ENCODE results near the gene VWC2.
"Not testable (repeated sequence)": the region's sequence is repeated elsewhere in the genome, so short reads cannot be mapped to it uniquely, and the experiment has no call there.

Gene VWC2

GRCh38 chr7:49787980-49788379 lies 14.5 kb downstream of the VWC2 start:
- DNase-seq (ENCODE audit: low spot score), result no peak

DNA sequence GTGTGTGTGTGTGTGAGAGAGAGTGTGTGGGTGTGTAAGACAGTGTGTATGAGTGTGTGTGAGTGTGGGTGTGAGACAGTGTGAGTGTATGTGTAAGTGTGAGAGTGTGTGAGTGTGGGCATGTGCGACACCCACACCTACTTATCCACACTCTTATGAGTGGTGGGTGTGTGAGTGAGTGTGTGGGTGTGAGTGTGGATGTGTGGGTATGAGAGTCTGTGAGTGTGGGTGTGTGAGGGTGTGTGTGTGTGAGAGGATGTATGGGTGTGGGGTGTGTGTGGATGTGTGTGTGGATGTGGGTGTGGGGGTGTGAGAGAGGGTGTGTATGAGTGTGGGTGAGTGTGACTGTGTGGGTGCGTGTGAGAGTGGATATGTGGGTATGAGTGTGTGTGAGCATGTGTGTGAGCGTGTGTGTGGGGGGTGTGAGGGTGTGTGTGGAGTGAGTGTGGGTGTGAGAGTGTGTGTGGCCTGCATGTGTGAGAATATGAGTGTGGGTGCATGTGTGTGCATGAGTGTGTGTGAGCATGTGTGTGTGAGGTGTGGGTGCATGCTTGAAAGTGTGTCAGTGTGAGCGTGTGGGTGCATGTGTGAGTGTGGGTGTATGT lies 15.1 kb downstream of the VWC2 start:
- no peak for DNase-seq (ENCODE audit: low spot score)

DNA sequence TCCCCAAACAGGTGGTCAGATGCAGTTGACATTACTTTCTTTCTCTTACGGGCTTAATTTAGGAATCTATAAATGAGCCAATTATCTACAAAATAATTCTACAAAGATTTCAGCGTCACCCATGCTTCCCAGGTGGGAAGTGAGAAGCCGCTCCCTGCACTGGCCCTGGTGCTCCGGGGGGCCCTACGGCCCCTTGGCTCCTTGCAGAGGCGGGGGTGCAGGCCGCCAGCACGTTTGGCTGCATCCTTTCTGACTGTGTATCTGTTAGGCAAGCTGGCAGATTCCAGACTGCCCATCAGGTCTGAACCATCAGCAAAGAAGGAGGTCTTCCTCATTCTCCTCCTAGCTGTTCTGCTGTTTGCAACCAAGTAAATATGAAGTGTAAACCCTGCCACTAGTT lies 16.3 kb downstream of the VWC2 start:
- no peak for DNase-seq (ENCODE audit: low spot score)

DNA sequence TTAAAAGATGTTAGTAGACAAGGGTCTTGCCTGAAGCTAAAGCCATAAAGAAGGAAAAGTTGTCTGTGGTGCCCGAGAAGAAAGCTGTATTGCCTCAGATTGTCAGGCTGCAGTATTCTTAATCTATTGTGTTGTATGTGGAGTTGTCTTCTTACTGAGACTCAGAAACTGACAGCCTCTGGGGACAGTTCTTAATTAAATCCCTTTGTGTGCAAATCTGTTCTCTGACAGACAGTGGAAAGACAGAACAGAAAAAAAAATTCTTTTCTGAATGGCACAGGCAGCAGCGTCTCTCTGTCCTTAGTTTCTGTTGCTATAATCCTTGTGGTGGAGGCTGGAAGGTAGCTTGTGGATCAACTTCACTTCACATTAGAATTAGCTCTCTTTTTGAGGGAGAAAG lies 16.8 kb downstream of the VWC2 start:
- DNase-seq (ENCODE audit: low spot score), result no peak

DNA sequence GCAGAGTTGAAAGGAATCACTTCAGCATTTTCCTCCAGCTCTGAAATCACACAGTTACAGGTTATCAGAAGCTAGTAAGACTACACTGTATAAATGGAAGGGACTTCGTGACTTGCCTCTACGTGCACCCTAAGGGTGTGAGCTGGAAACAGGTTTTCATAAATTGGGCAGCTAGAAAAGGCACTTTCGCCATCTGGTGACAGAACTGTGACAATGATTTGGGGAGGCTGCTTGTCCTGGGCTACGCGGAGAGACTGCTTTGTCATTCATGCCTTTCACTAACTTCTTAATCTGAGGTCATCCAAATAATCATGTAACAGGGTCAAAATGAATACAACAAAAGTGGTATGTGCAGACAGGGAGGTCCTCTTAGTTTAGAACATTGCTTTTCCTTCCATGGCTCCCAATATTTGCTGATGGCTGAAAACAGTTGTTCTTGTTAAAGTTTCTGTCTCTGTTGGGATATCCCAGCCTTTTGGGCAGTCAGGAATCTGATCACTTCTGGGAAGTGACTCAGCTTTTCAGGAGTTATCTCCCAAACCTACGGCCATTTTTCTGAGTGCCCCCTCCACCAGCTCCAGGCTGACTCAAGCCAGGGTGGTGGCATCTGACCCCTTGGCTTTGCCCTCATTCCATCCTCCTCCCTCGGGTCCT lies 17.8 kb downstream of the VWC2 start:
- no peak for DNase-seq (ENCODE audit: low spot score)

- no peak for DNase-seq (ENCODE audit: low spot score)
Observed at GRCh38 chr7:49797987-49798660, 24.7 kb downstream of the VWC2 start.

- DNase-seq (ENCODE audit: low spot score), result no peak
Observed at GRCh38 chr7:49800031-49800430, 26.6 kb downstream of the VWC2 start.

GRCh38 chr7:49802600-49802999 lies 29.2 kb downstream of the VWC2 start:
- no peak for DNase-seq (ENCODE audit: low spot score)

DNA sequence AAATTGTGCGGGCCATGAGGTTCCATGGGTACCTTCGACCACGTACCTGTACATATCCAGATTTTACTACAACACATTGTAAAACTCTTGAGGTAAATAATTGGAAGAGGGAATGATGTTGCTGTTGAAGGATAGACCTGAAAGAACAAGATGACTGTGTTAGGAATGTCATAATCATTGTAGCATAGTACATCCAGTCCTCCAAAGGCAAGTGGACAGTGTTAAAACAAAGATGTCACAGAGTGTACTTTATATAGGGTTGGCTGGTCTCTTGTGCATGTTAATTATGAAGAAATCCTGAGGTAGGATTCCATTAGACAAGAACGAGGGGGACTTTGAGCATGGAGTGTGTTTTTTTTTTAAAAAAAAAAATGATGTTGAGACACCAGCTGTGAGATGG lies 30.4 kb downstream of the VWC2 start:
- no peak for DNase-seq (ENCODE audit: low spot score)

DNA sequence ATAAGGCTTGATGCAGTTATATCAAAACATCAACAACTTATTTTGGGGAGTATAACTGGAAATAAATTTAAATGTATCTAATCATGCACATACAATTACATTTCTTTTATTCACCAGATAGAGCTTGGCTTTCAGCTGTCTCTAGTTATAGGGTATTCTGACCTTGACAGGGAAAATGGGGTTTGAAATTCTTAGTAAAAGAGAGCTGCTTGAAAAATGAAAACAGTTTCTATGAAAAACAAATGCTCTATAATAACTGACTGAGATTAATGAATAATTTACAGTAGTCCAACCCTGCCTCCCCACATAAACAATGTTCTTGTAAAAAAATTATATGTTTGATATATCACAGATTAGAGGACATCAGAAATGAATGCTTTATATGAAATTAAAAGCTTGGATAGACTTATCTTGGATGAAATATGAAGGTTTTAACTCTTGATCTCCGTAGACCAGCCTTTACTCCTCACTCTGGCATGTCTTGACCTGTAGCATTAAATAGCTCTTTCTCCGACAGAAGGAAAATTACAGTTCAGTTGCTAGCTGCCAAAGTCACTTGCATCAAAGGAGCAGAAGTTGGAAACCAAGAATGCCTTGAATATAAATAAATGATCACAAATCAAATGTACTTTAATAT lies 32.1 kb downstream of the VWC2 start:
- no peak for DNase-seq (ENCODE audit: low spot score)

DNA sequence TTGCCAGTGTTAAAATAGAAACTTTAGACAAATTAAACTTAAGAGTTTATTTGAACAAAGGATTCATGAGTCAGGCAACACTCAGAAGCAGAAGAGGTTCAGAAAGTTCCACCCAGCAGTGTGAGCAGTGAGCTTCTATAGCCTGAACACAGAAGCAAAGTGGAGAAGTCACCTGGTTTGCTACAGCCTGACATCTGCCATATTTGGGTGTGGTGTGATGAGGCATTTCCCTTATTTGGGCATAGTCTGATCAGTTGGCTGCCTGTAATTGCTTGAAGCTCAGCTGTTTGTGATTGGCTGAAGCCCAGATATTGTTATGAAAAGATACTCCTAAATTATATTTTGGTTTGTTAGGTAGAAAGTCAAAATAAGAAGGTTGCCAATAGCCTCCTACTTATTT lies 39.1 kb downstream of the VWC2 start:
- no peak for DNase-seq (ENCODE audit: low spot score)

GRCh38 chr7:49817279-49817678 lies 43.8 kb downstream of the VWC2 start:
- DNase-seq (ENCODE audit: low spot score), result no peak

GRCh38 chr7:49821181-49821580 lies 47.7 kb downstream of the VWC2 start:
- no peak for DNase-seq (ENCODE audit: low spot score)

GRCh38 chr7:49822856-49823255 lies 49.4 kb downstream of the VWC2 start:
- no peak for DNase-seq (ENCODE audit: low spot score)

DNA sequence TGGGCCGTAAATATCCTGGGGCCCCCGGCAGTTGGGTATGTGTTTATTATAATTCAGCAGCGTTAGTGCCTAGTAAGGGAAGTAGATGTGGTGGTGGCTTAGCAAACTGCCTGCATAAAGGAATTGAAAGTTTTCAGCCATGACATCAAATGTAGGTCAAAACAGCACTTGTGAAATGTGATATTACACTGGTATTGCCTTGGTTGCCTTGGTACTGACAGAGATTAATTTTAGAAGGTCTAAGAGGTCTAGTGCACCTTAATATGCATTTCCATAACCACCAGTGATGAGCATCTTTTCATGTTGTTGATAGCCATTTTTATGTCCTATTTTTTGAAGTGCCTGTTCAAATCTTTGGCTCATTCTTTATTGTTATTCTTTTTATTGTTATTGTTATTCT lies 50.1 kb downstream of the VWC2 start:
- DNase-seq (ENCODE audit: low spot score), result no peak

DNA sequence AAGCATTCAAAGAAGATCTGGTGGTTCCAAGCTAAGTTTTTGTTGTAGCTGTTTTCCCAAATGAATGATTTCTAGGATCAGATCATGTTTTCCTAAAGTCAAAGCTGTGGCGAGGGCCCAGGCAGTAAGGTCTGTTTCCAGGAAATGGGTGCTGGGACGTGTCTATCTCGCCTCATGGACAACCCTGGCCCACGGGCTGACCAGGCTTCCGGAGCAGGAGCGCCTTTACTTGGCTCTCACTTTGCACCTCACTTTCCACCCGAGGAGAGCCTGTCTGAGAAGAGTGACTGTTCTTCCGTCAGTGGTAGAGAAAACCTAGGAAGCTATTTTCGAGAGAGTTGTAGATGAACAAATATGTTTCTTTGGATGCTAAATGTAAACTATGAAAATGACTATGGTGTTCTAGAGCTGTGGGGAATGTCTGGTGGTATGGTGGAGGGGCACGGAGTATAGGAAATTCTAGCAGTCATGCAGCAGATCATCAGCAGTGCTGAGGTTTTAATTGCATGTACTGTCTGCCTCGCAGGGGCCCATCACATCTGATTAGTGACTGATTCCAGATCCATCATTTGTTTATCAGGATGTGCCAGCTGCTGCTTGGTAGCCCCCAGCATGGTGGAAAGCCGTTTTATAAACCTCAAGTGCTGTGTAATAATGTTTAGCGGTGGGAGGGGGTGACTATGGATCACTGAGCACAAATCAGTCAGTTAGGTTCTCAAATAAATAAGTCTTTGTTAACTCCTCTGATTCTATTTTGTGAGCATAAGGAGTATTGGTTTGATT lies 66.6 kb downstream of the VWC2 start:
- no peak for DNase-seq (ENCODE audit: low spot score)

GRCh38 chr7:49840751-49841405 lies 67.4 kb downstream of the VWC2 start:
- DNase-seq (ENCODE audit: low spot score), result no peak

- DNase-seq (ENCODE audit: low spot score), result no peak
Observed at GRCh38 chr7:49845626-49846025, 72.2 kb downstream of the VWC2 start.

DNA sequence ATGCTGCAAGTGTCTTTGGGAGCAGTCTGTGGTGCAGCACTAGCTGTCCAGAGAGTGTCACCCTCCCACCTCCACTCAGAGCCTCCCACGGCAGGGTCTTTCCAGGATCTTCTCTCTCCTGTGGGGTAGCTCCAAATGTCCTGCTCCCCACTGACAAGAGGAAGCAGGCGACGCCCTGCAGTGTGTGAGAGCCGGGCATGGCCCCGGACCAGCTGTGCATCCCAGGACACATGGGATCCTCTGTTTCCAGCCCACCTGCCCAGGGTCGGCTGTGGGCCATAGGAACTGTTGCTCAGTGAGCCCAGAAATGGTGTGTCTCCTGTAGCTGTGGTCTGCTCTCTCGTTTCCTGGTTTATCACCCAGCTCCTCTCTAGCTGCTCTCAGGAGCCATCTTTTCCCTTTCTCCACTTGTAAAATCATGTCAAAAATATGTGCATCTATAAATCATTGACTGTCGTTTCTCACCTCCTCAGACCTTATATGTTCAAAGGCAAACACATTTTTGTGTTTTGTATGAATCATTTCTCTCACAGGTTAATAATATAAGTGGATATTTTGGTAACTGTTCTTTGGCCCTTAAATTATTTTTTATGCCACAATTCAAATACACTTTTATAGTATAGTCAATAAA lies 74.9 kb downstream of the VWC2 start:
- no peak for DNase-seq (ENCODE audit: low spot score)

GRCh38 chr7:49850921-49851613 lies 77.6 kb downstream of the VWC2 start:
- DNase-seq (ENCODE audit: low spot score), result no peak

DNA sequence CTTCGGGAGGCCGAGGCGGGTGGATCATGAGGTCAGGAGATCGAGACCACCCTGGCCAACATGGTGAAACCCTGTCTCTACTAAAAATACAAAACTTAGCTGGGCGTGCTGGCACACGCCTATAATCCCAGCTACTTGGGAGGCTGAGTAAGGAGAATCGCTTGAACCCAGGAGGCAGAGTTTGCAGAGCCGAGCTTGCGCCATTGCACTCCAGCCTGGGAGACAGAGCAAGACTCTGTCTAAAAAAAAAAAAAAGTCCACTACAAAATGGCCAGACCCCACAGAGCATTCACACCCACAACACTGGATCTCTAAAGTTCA lies 78.1 kb downstream of the VWC2 start:
- not testable (repeated sequence) for DNase-seq (ENCODE audit: low spot score)

All from putamen (tissue), 1 donor.